MM.1S (cell line): ENCODE data around the gene MCCD1.

Experiments used
- DNase-seq: peaks from one replicate; pipeline ENCODE4 v3.0.0-alpha.2; 2015
- H2AFZ ChIP-seq: fragments of 300-600 bp; sonication (generic); 2 replicates; pipeline ENCODE4 v1.6.0; 2016; ENCODE audit warnings: antibody characterized with exemption, low read length
- H3F3A ChIP-seq: fragments of 300-600 bp; sonication (generic); 2 replicates; pipeline ENCODE4 v1.6.1; 2016; ENCODE audit warnings: mild to moderate bottlenecking, antibody characterized with exemption, low read length, moderate library complexity, mixed read lengths; ENCODE audit not compliant: insufficient read depth
- H3K27ac ChIP-seq: fragments of 300-600 bp; sonication (generic); 2 replicates; pipeline ENCODE4 v1.5.1; 2016; ENCODE audit warnings: mild to moderate bottlenecking, low read length
- H3K27me3 ChIP-seq: fragments of 300-600 bp; sonication (generic); replicated peaks from 2 replicates; pipeline ENCODE4 v1.6.0; 2016; ENCODE audit warnings: low read length; ENCODE audit not compliant: insufficient read depth
- H3K36me3 ChIP-seq: fragments of 300-600 bp; sonication (generic); replicated peaks from 2 replicates; pipeline ENCODE4 v1.6.1; 2016; ENCODE audit warnings: mild to moderate bottlenecking, low read length, mixed read lengths; ENCODE audit not compliant: insufficient read depth
- H3K4me1 ChIP-seq: fragments of 300-600 bp; sonication (generic); 2 replicates; pipeline ENCODE4 v1.6.1; 2016; ENCODE audit warnings: low read length, mixed read lengths
- H3K4me2 ChIP-seq: fragments of 300-600 bp; sonication (generic); 2 replicates; pipeline ENCODE4 v1.6.0; 2016; ENCODE audit warnings: low read depth, low read length
- H3K4me3 ChIP-seq: fragments of 300-600 bp; sonication (generic); 2 replicates; pipeline ENCODE4 v1.5.1; 2016; ENCODE audit warnings: low read length, mixed read lengths
- H3K79me2 ChIP-seq: fragments of 300-600 bp; sonication (generic); 2 replicates; pipeline ENCODE4 v1.6.1; 2016; ENCODE audit warnings: mixed run types, low read length, mixed read lengths
- H3K9ac ChIP-seq: fragments of 300-600 bp; sonication (generic); 2 replicates; pipeline ENCODE4 v1.6.1; 2016; ENCODE audit warnings: low read length, mixed read lengths
- H3K9me2 ChIP-seq: fragments of 300-600 bp; sonication (generic); replicated peaks from 2 replicates; pipeline ENCODE4 v1.6.1; 2016; ENCODE audit warnings: mild to moderate bottlenecking, low read length, mixed read lengths; ENCODE audit not compliant: insufficient read depth
- H3K9me3 ChIP-seq: fragments of 300-600 bp; sonication (generic); replicated peaks from 2 replicates; pipeline ENCODE4 v1.6.1; 2016; ENCODE audit warnings: mild to moderate bottlenecking, low read length, mixed read lengths; ENCODE audit not compliant: insufficient read depth
- H4K20me1 ChIP-seq: fragments of 300-600 bp; sonication (generic); 2 replicates; pipeline ENCODE4 v1.6.1; 2016; ENCODE audit warnings: mild to moderate bottlenecking, low read length, moderate library complexity, mixed read lengths; ENCODE audit not compliant: insufficient read depth
- CTCF ChIP-seq: fragments of 300-600 bp; sonication (generic); IDR thresholded peaks from 2 replicates; pipeline ENCODE4 v1.5.1; 2016; ENCODE audit warnings: antibody characterized with exemption, low read length, mixed read lengths
- EZH2 ChIP-seq: fragments of 300-600 bp; sonication (generic); optimal IDR thresholded peaks from 2 replicates; pipeline ENCODE3; 2017; ENCODE audit warnings: low read depth, mild to moderate bottlenecking, antibody characterized with exemption, low read length, mixed read lengths
- EZH2phosphoT487 ChIP-seq: fragments of 300-600 bp; sonication (generic); IDR thresholded peaks from 2 replicates; pipeline ENCODE4 v1.6.1; 2018; ENCODE audit warnings: antibody characterized with exemption, low read length

MCCD1 gene, protein sequence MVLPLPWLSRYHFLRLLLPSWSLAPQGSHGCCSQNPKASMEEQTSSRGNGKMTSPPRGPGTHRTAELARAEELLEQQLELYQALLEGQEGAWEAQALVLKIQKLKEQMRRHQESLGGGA

GRCh38 chr6:31528821-31529328 is at the start of gene MCCD1:
TSS of gene MCCD1 (plus strand) at chr6:31528962. CDS start at chr6:31529015, 53 bp downstream.
- H3K9ac ChIP-seq = no peak within 1 kb of the TSS

DNA sequence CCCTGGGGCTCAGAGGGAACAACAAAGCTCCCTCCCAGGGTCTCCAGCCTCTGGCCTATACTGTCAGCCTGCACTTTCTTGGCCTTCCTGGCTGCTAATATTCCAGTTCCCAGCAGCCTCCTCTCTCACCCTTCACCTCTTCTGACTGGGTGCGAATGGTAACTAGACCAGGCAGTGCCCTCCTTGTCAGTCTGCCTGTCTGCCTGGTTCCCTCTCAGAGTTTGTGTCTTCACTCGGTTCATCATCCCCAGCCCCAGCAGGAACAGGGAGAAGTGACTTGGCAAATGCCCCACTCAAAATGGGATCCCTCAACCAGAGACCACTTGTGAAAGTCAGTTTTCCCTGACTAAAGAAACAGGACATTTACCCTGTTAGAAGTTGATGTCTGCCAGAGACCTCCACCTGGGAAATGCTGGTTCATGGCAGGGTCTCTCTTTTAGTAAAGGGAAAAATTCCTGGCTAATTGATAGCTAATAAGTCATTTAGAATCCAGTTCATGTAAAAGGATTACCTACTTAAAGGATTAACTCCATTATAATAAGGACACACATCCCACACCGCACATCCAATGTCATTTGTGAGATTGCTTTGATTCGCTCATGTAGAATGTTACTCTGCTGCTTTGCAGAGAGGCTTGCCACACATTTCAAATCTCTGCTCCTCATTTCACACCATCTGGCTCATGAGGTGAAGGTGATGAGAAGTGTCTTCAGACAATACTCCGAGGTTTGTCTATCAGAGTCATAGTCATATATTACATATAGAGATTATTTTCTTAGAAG is 49.4 kb upstream of the MCCD1 start:
- no peak for TF ChIP-seq EZH2
- no peaks in the 10 kb centered on the region for H3K9me2 ChIP-seq
- no peaks in the 10 kb centered on the region for H3K36me3 ChIP-seq
- H2AFZ ChIP-seq = no peak overlapping the region
- H3K4me2 ChIP-seq = no peak overlapping the region
- H3K27ac ChIP-seq = no peak overlapping the region
- no peaks in the 10 kb centered on the region for H3K27me3 ChIP-seq
- no peak for DNase-seq
- no peaks in the 10 kb centered on the region for H3F3A ChIP-seq
- no peaks in the 10 kb centered on the region for H3K9me3 ChIP-seq
- no peak overlapping the region for H3K9ac ChIP-seq
- peaks cover 9% of the 10 kb centered on the region for H3K4me1 ChIP-seq
- H3K4me3 ChIP-seq = no peak overlapping the region
- H3K79me2 ChIP-seq = no peaks in the 10 kb centered on the region
- no peaks in the 10 kb centered on the region for H4K20me1 ChIP-seq

More at GRCh38 chr6:31528821-31529328, at the start of gene MCCD1:
- TF ChIP-seq EZH2 (no peak), CTCF (no peak), EZH2phosphoT487 (no peak)
- H3K79me2 ChIP-seq = peaks cover 1% of the 10 kb centered on the region
- peaks cover 18% of the 10 kb centered on the region for H3F3A ChIP-seq
- H3K27ac ChIP-seq = no peak within 1 kb of the TSS
- H4K20me1 ChIP-seq = no peaks in the 10 kb centered on the region
- H3K27me3 ChIP-seq = no peaks in the 10 kb centered on the region
- no peaks in the 10 kb centered on the region; the same call in none of the 2 replicates for H3K36me3 ChIP-seq
- no peak within 1 kb of the TSS for H3K4me3 ChIP-seq
- H3K9me2 ChIP-seq = no peaks in the 10 kb centered on the region
- DNase-seq = no peak
- no peak within 1 kb of the TSS for H2AFZ ChIP-seq
- no peak within 1 kb of the TSS for H3K4me2 ChIP-seq
- no peaks in the 10 kb centered on the region for H3K9me3 ChIP-seq
- H3K4me1 ChIP-seq = no peaks in the 10 kb centered on the region

DNA sequence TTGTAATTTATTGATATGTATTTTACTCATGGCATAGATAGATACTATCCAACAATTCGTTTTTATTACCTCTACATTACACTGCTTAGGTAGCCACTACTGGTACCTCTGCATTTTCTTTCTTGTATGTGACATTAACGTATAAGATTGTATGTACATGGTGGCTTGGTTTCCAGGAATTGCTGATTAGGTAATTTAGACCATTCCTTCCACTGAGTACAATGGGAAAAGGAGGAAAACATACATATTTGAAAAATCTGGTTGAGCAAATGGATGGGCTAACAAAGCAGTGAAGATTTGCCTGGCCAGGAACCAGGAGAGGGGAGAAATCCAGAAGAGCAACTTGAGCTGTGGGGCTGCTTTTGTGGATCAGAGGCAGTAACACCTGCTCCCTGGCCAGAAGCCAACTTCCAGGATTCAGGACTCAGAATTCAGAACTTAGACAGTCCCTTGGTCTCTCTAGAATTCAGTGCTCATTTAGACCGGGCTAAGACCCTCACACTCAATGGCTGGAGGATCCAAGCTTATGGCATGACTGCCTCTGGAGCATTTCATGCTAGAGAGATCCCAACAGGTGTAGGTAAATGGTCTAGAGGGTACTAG is 48.7 kb upstream of the MCCD1 start:
- no peaks in the 10 kb centered on the region for H4K20me1 ChIP-seq
- H3K9me2 ChIP-seq = no peaks in the 10 kb centered on the region
- peaks cover 2% of the 10 kb centered on the region for H3K4me1 ChIP-seq
- H3K9ac ChIP-seq = no peak overlapping the region
- H3K27ac ChIP-seq = no peak overlapping the region
- H2AFZ ChIP-seq = no peak overlapping the region
- H3K27me3 ChIP-seq = no peaks in the 10 kb centered on the region
- no peaks in the 10 kb centered on the region for H3K36me3 ChIP-seq
- no peak for DNase-seq
- H3K4me3 ChIP-seq = no peak overlapping the region
- H3F3A ChIP-seq = no peaks in the 10 kb centered on the region
- no peaks in the 10 kb centered on the region for H3K79me2 ChIP-seq
- TF ChIP-seq CTCF = no peak
- no peak for TF ChIP-seq EZH2
- no peak for TF ChIP-seq EZH2phosphoT487
- no peak overlapping the region for H3K4me2 ChIP-seq
- H3K9me3 ChIP-seq = no peaks in the 10 kb centered on the region
